Pancreas (tissue), 10 donors: ENCODE results near the gene IQCE. TPM values are rescaled to one million over a fixed set of nuclear protein-coding genes. Genes with fewer than 3 reads are reported as not detected.

Experiments
- ATAC-seq, 4 donors: fragments of 200-7000 bp; cut with Tn5 transposase; one replicate each; pipeline versions ENCODE4 v1.8.0 to v1.9.1; 2020; ENCODE audit warnings: mild to moderate bottlenecking in 4 of 4, moderate library complexity in 4 of 4
- DNase-seq, 6 donors: peaks; one replicate each; pipeline ENCODE4 v3.0.0-alpha.2; 2020
- FAIRE-seq: peaks from 2 replicates; lab custom pipeline; 2012; peaks lifted over from hg19 to GRCh38; lab: Jason Lieb, UNC
- H3K27ac ChIP-seq, 4 donors: fragments of 200-600 bp; sonication (generic); 1 replicate in 3 of 4; 2 replicates in 1 of 4; pipeline versions ENCODE4 v1.5.0 to v1.8.0; 2020
- H3K27me3 ChIP-seq, 4 donors: fragments of 200-600 bp; one replicate each; pipeline ENCODE4 v1.8.0; 2021
- H3K36me3 ChIP-seq, 3 donors: fragments of 200-600 bp; sonication (generic) in 1 of 3; one replicate each; pipeline versions ENCODE4 v1.5.0 to v1.8.0; 2020 to 2021
- H3K4me1 ChIP-seq, 3 donors: fragments of 200-600 bp; one replicate each; pipeline ENCODE4 v1.8.0; 2021
- H3K4me3 ChIP-seq, 4 donors: fragments of 200-600 bp; sonication (generic) in 2 of 4; one replicate each; pipeline versions ENCODE4 v1.5.0 to v1.8.0; 2020 to 2021
- H3K9me3 ChIP-seq, 4 donors: fragments of 200-600 bp; one replicate each; pipeline ENCODE4 v1.8.0; 2021
- CTCF ChIP-seq, 4 donors: fragments of 200-600 bp; sonication (generic) in 3 of 4; IDR thresholded peaks; one replicate each; pipeline versions ENCODE4 v1.5.0 to v1.8.0; 2021; ENCODE audit warnings: antibody characterized with exemption in 4 of 4
- WGBS, 2 donors: extraction: QIAGEN DNeasy Blood & Tissue Kit; methylation state at CpG; one replicate each; pipeline ENCODE4 v1.1.7; 2013; 5-methylcytosine and 5-hydroxymethylcytosine counted together
- intact Hi-C, 3 donors: fragments of 100-400 bp; cut with DNase I; formaldehyde crosslinking; loops; one replicate each; pipeline versions ENCODE4 v1.11.1 to v1.14.2; 2022
- polyA plus RNA-seq, 2 donors: library from polyadenylated mRNA; stranded (reverse); fragments of 200-250 nt; gene quantifications; one replicate each; pipeline ENCODE4 v1.2.3, GENCODE V29; 2013
- total RNA-seq, 6 donors: library from RNA; stranded (reverse); fragmentation: NEBNext Ultra II Directional in 4 of 6; extraction: Animal tissue kit (Norgen Biotek cat#: 25700) in 4 of 6; gene quantifications; one replicate each; pipeline versions ENCODE4 v1.2.1 to v1.2.4, GENCODE V29; 2021 to 2023
- donor health status: healthy with polysubstance abuse.
- donor health status: DM: no; HTN: no; CAD: no; lungs with moderate emphysema.
- donor health status: DM: no; HTN: no; CAD: no.
- donor health status: control.
- donor health status: control.
- donor health status: Bipolar disorder and iron deficiency.
- donor health status: DM: yes; HTN: yes; CAD: no.
- donor health status: DM: no; HTN: no; CAD: no.
- donor health status: DM: no; HTN: no; CAD: no.
- donor health status: DM: yes; HTN: yes; CAD: no.

Gene IQCE
- total and polyA plus RNA-seq, 8 donors, result 8.8 to 14.1 (median 10.9) TPM

DNA sequence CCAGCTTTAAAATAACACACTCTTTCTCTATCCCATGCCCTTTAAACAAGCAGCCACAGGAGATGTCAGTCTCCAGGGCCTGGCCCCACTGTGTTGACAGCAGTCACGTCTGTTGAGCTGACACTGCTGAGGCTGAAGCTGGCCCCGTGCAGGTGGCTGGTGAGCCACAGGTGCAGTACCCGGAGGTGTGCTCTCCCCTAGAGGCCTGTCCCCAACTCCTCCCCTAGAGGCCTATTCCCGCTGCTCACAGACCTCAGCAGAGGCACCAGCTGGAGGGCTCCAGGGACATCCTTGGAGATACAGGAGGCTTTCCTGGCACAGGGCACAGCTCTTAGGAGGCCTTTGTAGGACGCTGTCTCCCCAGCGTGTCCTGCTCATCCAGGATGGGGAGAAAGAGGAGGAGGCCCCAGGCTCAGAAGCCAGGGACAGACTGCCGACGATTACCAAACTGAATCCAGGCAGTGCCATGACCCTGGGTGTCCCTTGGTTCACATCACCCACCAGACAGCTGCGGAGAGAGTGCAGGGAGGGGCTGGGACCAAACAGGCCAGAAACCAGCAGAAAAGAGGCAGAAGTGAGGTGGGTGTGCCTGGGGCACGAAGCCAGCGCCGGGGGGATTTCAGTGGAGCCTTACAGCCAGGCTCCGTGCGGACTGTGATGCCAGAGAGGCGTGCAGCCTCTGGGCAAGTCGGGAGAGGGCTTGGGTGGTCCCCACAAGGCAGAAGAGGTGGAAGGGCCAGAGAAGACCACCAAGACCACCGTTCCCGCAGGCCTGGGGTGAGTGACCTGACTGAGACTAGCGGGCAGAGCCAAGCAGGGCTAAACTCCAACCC is 54.5 kb downstream of the IQCE start:
- no peaks in the 10 kb centered on the region for H3K27me3 ChIP-seq
- H3K36me3 ChIP-seq, result no peaks in the 10 kb centered on the region
- DNase-seq (peak in 1 of 6 donors; percentile 30), ATAC-seq (no peak), FAIRE-seq (no peak)
- no peak overlapping the region for H3K4me3 ChIP-seq
- intact Hi-C loops, result no loop called here
- peaks cover 0 to 3% (median 0%) of the 10 kb centered on the region in 3 donors for H3K4me1 ChIP-seq
- WGBS, 2 donors, result 86 to 92% methylated on average over 19 of the region's 19 CpGs
- no peak overlapping the region for H3K27ac ChIP-seq
- H3K9me3 ChIP-seq, result no peaks in the 10 kb centered on the region
- no peak for TF ChIP-seq CTCF (IDR thresholded peaks at IDR 0.05)

DNA sequence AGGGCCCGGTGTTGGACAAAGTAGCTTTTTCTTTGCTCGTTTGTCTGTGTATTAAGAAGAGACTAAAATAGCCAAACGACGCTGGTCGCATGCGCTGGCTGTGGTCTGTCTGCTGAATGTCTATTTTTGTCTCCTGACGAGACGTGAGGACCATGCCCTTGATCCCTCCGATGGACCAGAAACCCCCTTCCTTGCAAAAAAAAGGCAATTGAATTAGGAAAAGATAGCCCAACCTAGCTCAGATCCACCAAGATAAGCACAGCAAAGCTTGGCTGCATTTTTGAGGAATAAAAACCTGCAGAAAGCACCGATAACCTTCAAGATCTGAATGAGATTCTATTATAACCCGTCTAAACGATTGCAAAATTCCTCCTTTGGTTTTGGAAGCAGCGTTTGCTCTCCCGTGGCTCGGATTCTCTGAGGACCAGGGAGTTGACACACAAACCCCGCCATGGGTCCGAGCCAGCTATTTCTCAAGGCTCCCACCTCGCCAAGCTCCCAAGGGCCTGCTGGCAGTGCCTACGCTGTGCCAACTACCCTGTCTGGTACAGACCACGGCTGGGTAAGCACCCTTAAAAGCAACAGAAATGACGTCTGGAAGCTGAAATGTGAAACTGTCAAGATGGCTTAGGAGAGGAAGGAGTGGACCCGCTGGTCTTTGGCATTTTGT is 55.3 kb downstream of the IQCE start:
- ATAC-seq (peak in 3 of 4 donors; percentile 35 to 68 (median 50)), DNase-seq (no peak), FAIRE-seq (no peak)
- H3K4me1 ChIP-seq, result peaks cover 0 to 3% (median 0%) of the 10 kb centered on the region in 3 donors
- H3K27me3 ChIP-seq, result no peaks in the 10 kb centered on the region
- no peak overlapping the region for H3K4me3 ChIP-seq
- no peaks in the 10 kb centered on the region for H3K36me3 ChIP-seq
- intact Hi-C loops, result no loop called here
- H3K27ac ChIP-seq, result no peak overlapping the region
- WGBS, 2 donors, result 44 to 48% methylated on average over 22 of the region's 22 CpGs
- no peak for TF ChIP-seq CTCF (IDR thresholded peaks at IDR 0.05)
- H3K9me3 ChIP-seq, result no peaks in the 10 kb centered on the region

GRCh38 chr7:2614631-2615330 is 56.0 kb downstream of the IQCE start:
- H3K27me3 ChIP-seq, result no peaks in the 10 kb centered on the region
- ATAC-seq (peak in 1 of 4 donors; percentile 21), DNase-seq (no peak), FAIRE-seq (no peak)
- peaks cover 0 to 3% (median 0%) of the 10 kb centered on the region in 3 donors for H3K4me1 ChIP-seq
- no peak for TF ChIP-seq CTCF (IDR thresholded peaks at IDR 0.05)
- H3K9me3 ChIP-seq, result no peaks in the 10 kb centered on the region
- no peak overlapping the region for H3K4me3 ChIP-seq
- no peak overlapping the region for H3K27ac ChIP-seq
- 25 to 38% methylated on average over 22 of the region's 22 CpGs for WGBS, 2 donors
- no peaks in the 10 kb centered on the region for H3K36me3 ChIP-seq
- intact Hi-C loops, result no loop called here

DNA sequence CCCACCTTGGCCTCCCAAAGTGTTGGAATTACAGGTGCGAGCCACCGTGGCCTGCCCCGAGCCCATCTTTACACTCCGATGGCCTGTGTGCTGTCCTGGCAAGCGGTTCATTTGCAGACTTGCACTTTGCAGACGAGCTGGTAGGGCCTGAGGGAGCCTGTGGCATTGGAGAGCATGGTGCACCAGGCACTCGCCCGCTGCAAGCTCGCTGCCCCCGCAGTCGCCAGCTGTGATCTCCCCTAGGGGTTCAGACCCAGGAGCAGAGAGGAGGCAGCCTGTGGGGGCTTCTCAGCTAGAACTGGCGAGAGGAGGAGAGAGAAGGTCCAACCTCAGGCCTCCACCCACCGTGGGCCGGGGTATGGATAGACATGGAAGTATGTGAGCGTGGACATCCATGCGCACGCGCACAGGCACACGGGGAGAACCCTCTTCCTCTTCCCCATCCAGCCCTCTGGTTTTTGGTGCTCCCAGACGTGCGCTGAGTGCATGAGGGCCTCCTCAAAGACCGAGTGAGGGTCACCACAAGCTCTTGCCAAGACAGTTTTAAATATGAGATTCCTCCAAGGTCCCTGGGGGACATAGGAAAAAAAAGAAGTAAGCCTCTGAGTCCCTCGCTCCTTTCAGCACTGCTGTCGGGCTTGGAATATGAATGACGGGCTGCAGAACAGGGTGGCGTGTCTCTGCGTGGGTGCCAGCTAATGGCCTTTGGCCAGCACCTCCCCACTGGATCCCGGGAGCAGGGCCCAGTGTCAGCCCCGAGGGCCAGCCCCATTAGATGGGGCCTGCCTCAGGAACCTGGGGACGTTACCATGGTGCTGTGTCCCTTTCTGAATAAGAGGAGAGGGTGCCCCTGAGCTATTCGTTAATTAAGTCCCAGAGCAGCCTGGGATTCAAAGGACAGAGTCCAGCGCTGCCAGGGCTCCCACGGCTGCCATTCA is 57.9 kb downstream of the IQCE start:
- Histone ChIP-seq H3K36me3 (no peaks in the 10 kb centered on the region), H3K9me3 (no peaks in the 10 kb centered on the region), H3K27ac (no peak overlapping the region), H3K27me3 (no peaks in the 10 kb centered on the region), H3K4me3 (no peak overlapping the region), H3K4me1 (peaks cover 0 to 3% (median 0%) of the 10 kb centered on the region in 3 donors)
- TF ChIP-seq CTCF (IDR thresholded peaks at IDR 0.05), result no peak
- no peak for ATAC-seq
- intact Hi-C loops, result no loop called here
- WGBS, 2 donors, result 80 to 83% methylated on average over 33 of the region's 33 CpGs
- no peak for DNase-seq
- no peak for FAIRE-seq
